Measurements from ENCODE around the gene FLAD1.

The FLAD1 gene

DNA sequence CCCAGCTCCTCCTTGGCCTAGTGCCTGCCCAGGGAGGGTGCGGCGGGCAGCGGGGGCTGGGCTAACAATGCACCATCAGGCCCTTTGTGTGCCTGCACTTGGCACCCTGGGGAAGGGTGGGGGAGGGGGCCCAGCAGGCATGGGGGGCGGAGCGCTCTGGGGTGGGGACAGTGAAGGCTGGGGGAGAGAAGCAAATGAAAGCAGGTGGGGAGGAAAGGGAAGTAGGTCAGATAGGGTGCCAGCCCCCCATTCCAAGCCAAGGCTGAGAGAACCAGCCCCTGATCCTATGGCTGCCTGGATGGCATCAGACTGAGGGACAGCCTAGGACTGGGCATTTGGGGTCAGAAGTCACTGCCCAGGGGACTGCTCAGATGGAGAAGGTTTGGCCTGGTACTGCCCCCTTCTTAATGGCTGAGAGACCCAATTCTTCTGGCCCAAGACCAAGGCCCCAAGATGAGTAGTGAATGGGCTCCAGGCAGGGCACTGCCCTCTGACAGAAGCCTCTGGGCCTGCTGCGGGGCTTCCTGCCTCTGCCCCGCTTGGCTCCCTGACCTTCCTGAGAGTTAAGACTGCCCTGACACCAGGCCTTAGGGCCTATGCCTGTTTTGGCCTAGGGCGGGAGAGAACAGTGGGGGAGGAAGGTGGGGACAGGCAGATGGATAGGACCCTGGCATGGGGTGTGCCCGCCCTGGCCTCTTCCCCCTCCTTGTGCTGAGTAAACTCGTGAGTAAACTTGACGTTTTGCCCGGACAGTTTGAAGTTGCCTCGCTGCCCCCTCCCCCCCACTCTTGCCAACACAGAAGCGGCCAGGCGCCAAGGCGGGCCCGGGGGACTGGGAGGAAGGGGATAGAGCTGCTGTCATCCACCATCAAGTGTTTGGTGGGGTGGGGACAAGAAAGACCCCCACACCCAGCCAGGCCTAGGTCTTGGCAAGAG lies 22.2 kb downstream of the FLAD1 start:
- DNase-seq, result no peak

DNA sequence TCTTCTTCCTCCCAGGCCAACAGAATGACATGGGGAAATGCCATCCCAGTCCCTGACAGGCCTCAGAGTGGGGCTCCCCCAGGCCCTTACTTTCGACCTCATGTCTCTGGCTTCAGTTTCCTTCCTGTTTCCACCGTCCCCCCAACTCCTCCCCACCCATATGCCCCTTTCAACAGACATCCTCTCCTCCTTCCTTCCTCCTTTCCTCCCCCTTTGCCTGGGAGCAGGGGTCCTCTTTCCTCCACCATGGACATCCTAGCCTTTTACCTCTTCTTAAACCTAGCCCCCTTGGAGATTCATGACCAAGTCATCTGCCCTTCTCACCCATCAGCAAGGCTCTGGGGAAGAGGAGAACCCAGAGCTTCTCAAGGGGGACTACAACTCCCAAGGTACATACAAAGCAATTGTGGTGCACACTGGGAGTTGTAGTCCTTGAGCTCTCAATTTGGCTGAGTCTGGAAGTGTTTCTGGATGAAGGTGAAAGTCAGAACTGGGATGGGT lies 23.5 kb downstream of the FLAD1 start:
- no peak for DNase-seq

DNA sequence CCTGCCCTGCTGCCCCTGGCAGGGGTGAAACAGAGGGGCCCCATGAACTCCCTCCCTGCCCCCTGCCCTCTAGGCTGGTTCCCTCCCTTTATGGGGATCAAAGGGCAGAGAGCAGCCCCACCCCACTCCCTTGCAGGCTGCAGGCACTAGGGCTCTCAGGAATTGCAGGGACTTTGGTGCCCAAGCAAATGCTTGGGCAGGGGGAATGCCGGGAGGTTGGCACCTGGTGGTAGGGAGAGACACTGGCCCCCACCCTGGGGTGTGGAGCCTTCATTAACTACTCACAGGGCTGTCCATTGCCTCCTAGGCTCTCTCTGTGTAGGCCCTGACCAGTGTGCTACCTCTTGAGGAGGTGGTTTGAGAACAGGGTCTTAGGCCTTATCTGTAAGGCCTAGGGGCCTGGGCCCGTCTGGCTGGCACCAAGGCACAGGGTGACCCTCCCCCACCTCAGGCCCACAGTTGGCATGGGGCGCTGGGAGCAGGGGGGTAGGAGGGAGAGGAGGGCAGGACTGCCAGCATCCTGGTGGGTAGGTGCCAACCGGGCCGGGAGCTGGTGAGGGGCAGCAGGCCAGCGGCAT lies 24.2 kb downstream of the FLAD1 start:
- no peak for DNase-seq

DNA sequence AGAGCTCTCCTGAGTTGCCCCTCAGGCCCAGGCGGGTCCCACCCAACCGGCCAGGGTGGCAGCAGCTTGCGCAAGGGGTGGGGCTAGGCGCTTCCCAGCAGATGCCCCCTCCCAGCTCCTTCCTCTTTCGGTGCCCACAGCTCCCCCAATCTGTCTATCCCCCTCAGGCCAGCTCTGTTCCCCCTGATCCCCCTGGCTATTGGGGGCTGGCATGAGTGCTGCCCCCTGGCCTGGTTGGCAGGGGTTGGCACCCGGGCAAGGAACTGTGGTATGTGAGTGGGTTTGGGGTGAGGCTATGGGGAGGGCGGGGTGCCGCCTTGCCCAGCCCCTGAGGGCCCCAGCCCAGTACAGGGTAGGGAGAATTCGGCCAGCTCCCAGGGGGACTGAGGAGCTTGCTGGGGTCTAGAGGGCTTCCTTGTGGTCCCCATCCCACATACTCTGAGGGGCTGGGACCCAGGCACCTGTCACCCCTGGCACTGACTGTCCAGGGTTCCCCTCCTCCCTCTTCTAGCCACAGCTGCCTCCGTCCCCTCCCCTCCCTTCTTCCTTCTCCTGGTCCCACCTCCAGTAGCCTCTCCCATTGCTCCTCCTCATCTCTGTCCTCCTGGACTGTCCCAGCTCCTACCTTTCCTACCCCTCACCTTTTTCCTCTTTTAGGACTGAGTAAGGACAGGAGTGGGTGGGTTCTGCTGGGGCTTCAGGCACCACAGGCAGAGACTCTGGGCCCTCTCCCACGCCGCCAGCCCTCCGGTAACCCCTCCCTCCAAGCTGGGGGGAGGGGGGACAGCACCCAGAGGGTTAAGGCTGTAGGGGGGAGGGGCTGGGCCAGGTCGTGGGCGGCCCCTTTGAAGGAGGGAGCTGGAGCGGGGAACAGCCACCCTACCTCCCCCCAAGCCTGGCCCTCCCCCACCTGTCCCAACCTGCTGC lies 25.1 kb downstream of the FLAD1 start:
- DNase-seq, result no peak

DNA sequence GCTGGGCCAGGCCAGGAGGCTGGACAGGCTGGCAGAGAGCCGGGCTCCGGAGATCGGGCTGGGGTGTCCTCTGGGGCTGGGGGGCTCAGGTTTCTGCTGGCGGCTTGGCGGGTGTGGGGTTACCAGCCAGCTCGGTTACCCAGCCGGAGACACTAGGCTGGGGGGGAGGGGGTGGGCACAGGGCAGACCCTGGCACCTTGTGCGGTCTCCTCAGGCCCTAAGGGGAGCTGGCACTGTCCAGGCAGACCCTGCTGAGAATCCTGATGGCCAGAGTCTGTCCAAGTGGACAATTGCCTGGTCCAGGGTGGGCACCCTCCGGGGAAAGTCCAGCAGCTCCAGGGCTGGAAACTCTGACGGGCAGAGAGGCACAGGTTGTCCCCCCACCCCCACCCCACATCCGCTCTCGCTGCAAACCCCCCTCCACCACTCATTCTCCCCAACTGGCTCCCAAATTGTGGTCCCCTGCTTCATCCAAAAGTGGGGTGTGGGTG lies 26.1 kb downstream of the FLAD1 start:
- no peak for DNase-seq

DNA sequence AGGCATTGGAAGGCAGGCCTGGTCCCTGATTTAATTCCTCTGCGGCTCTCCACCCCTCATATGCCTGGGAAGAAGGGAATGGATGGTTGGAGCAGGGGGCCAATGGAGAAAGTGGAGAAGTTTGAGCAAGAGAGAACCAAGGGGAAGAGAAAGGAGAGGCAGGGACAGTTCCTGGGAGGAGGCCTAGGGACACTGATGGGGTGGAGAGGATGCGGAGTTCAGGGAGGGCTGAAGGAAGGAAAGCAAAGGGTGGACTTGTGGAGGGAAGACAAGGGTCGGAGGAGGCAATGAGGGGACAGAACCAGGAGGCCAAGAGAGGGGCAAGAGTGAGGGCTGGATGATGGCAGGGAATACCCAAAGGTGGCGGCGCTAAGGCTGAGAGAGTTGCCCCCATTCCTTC lies 26.6 kb downstream of the FLAD1 start:
- DNase-seq, result no peak

DNA sequence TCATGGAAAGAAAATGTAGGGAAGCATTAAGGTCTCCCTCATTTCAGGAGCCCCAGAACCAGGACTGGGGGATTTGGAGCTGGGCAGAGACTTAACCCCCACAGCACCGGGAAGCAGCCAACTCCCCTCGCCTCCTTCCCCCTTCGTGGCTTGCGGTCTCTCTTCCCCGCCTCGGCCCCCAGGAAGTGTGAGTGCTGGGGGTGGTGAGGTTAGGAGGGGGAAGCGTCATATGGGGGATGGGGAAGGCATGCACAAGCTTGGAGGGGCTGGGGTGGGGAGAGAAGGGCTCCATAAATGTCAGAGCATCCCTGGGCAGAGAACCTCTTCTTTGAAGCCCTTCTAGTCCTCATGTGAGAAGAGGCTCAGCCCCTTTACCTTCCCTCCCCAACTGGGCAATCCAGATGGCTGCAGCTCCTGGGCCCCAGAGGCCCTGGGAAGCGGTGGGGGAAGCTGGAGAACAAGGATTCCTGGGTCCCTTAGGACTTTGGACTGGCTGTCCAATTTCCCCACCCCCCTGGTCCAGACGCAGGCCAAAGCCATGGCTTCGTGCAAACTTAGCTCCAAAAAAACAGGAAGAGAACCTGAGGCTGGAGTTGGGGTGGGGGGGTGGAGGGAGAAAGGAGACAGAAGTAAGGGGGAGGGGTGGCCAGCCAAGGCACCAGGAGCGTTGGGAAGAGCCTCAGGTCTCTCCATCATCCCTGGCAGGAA lies 27.2 kb downstream of the FLAD1 start:
- no peak for DNase-seq

DNA sequence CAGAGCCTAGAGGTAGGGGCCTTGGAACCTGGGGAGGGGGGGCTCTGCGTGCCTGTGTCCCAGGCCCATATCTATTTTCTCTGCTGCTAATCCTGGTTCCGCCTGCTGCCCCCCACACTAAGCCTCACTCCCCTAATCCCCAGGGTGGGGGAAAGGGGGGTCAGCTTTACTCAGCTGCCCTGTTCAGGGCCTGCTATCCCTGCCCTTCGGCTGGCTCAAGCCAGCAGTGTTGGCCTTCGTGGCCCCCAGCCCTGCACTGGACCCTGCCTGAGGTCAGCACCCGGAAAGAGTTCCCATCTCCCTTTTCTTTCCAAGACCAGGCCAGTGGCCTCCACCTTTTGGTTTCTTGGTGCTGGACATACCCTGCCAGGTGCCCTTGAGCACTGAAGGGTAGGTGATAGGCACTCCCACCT lies 27.9 kb downstream of the FLAD1 start:
- DNase-seq, result no peak

DNA sequence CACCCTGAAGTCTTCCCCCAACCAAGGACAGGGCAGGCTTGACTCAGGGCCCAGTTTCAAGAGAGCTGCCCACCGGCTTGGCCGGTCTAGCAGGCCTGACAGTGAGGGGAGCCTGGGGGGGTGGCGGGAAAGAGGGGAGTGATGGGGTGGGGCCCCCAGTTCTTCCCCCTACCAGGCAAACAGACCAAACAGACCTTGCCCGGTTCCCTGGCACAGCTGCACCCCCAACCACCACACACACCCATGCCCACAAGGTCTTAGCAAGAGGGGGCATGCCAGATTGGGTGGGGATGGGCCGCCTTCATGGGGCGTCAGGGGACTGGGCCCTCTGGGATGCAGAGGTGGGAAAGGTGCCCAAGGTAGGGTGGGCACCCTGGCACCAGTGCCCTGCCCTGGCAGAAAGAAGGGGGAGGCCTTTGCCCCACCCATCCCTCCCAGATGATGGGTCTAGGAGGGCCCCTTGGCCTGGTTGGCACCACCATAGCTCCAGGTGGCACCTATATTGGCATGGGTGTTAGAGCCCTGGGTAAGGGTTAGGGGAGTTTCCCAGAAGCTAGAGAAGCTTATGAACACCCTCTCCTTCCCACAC lies 28.4 kb downstream of the FLAD1 start:
- no peak for DNase-seq

DNA sequence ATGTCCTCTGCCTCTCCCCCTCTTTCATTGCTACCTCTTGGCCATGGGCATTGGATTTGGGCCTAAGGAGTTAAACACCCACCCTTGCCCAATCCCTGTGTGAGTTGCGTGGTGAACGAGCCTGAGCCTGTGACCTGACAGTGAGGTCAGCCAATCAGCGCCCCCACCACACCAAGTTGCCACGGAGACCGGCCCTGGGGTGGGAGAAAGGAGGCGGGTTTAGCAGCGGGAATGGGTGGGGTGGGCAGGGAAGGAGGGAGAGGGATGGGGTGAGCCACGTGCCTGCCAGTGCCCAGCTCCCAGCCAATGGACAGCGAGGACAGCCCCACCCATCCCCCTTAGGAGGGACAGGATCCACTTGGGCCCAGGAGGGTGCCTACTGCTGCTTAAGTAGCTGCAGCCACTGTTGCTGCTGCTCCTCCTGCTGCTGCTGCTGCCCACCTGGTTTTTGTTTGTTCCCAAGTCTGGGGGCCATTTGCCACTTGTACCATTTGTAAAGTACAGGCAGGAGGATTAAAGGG lies 28.9 kb downstream of the FLAD1 start:
- DNase-seq, result peak; percentile 77

DNA sequence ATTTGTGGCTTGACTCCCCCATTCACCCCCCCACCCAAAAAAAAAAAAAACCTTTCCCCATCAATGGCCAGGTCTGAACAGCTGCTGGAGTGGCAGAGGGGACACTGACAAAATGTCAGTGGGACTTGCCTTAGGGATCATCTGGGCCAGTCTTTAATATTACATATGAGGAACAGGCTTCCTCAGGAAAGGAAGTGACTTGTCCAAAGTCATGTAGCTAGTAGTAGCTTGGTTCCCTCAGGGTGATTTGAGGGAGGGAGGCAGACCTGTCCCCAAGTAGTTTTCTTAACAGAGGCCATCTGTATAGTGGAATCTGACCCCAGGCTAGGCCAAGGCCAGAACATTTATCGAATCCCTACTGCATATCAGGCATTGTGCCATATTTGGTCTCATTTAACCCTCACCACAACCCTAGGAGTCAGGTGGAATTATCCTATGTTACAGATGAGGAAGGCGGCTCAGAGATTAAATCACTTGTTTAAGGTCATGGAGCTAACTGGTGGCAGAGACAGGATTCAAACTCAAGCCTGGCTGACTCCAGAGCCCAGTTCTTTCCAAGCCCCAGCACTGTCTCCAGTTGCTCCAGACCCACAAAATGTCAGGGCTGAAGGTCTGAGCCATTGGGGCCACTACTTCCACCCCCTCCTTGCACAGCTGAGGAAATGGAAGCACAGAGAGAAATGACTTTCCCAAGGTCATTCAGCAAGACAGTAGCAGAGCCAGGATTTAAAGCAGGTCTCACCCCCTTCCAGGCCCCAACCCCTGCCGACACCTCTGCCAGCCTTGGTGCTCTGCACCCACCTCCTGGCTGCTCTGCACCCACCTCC lies 29.8 kb downstream of the FLAD1 start:
- DNase-seq, result no peak

DNA sequence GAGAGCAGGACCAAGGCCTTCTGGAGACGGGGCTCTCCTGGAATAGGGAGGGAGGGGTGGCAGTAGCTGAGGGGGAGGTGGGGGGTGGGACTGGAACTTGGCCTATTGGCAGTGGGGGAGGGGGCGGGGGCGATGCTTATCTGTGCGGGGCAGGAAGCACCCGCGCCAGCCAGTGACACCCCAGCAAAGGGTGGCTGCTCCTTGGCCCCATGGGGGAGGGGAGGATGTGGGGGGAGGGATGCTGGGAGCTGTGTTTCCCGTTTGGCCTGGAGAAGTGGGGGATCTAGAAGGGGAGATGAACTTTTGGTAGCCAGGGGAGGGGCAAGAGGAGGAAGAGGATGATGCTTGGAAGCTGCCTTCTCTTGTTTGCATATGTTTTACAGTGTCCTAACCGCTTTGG lies 30.5 kb downstream of the FLAD1 start:
- DNase-seq, result no peak

DNA sequence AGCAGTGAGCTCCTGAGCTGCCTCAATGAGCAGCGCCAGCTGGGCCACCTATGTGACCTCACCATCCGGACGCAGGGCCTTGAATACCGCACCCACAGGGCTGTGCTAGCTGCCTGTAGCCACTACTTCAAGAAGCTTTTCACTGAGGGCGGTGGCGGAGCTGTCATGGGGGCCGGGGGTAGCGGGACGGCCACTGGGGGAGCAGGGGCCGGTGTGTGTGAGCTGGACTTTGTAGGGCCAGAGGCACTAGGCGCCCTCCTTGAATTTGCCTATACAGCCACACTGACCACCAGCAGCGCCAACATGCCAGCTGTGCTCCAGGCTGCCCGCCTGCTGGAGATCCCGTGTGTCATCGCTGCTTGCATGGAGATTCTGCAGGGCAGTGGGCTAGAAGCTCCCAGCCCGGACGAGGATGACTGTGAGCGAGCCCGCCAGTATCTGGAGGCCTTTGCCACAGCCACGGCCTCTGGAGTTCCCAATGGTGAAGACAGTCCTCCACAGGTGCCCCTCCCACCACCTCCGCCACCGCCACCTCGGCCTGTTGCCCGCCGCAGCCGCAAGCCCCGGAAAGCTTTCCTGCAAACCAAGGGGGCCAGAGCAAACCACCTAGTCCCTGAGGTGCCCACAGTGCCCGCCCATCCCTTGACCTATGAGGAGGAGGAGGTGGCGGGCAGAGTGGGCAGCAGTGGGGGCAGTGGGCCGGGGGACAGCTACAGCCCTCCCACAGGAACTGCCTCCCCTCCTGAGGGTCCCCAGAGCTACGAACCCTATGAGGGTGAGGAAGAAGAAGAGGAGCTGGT lies 31.8 kb downstream of the FLAD1 start:
- no peak for DNase-seq

DNA sequence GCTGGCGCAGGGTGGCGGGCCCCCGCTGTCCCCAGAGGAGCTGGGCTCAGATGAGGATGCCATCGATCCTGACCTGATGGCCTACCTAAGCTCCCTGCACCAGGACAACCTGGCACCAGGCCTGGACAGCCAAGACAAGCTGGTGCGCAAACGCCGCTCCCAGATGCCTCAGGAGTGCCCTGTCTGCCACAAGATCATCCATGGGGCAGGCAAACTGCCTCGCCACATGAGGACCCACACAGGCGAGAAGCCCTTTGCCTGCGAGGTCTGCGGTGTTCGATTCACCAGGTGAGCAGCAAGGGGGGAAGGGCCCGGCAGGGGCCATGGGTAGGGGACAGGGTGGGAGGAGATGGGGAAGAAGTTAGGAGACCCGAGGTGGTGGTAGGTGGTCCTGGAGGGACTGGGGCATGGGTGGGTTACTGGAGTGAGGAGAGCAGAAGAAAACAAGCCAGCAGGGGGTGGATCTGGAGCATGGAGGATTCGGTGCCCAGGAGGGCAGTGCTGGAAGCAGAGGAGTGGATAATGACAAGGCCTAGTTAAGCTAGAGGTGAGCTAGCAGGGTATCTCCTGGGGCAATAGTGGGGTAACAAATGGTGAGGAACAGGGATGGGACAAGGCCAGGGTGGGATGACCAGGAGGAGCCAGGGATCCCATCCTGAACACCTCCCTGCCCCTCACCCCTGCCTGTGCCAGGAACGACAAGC lies 32.5 kb downstream of the FLAD1 start:
- no peak for DNase-seq

DNA sequence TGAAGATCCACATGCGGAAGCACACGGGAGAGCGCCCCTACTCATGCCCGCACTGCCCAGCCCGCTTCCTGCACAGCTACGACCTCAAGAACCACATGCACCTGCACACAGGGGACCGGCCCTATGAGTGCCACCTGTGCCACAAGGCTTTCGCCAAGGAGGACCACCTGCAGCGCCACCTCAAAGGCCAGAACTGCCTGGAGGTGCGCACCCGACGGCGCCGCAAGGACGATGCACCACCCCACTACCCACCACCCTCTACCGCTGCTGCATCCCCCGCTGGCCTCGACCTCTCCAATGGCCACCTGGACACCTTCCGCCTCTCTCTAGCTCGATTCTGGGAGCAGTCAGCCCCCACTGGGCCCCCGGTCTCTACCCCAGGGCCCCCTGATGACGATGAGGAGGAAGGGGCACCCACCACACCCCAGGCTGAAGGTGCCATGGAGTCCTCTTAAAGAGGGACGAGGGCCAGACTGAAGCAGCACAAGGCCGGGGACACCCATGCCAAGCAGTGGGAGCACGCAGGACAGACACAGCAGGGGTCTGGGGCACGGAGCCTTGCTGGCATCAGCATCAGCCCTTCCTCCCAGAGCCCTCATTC lies 33.2 kb downstream of the FLAD1 start:
- no peak for DNase-seq

DNA sequence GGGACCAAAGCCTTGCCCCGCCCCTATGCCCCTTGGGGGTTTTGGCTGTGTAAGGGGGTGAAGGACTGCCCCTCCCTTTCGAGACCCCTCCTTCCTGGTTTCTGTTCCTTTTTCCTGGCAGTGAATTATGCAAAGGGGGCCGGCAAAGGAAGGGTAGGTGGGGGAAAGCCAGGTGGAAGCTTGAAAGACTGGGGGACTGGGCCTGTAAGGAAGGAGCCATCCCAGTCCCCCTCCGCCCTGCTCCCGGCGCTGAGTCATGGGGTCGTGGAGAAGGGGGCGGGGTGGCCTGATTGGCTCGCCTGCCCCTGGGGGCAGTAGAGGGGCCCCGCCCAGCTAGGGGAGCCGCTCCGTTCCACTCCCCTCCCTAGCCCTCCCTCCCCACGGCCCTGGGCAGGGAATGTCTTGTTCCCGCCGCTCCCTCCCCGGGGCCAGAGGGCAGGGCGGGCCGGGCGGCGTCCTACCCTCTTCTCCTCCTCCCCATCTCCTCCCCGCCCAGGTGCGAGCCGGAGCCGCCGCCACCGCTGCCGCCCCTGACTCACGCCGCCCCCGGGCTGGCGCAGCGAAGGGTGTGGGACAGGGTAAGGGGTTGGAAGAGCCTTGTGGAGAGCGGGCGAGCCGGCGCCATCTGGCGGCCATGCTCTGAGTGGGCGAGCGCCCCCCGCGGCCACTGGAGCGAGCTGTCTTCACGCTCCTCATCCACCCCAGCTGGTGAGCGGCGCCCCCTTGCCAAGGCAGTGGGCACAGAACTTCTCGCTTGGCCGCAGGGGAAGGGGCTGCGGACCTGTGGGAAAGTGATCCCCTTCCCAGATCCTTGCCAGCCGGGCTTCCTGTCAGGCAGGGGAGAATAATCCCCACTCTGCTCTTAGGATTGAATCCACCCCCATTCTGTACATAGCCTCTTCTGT lies 34.1 kb downstream of the FLAD1 start:
- DNase-seq, result peak; percentile 97

DNA sequence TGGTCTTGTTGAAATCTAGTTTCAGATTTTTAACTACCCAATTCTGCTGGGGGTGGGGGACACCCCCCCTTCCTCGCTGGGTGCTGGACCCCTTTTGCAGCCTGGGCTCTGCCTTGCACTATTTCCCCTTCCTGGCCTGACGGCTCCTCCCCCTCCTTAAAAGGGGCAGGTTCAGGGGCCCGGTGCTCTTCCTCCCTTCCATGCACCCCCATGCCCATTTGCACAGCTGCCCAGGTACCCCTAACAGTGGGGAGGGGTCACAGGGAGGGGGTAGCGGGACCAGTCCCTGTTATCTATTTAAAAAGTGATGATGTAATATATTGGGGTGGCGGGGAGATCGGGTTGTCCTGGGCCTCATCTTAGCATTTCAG lies 34.8 kb downstream of the FLAD1 start:
- DNase-seq, result no peak
